PC-9 (cell line): ENCODE data around the gene SSR3. TPM values are rescaled to one million over a fixed set of nuclear protein-coding genes. Genes with fewer than 3 reads are reported as not detected.

ENCODE experiments used
- BruUV-seq: library from RNA; stranded (reverse); fragments of 400-500 nt; replicated peaks from 2 replicates; lab custom pipeline; 2021; lab: Mats Ljungman, UMichigan
- CTCF ChIA-PET: fragments of 300-600 bp; sonication (Branson Sonifier 250); formaldehyde crosslinking; loops from one replicate; lab custom pipeline; 2022; ENCODE audit warnings: antibody characterized with exemption; lab: Charles Lee
- POLR2A ChIA-PET: fragments of 300-600 bp; sonication (Branson Sonifier 250); formaldehyde crosslinking; loops from one replicate; lab custom pipeline; 2022; ENCODE audit warnings: antibody characterized with exemption; ENCODE audit not compliant: unreplicated experiment; lab: Charles Lee
- DNase-seq, 2 experiments: peaks; one replicate each; pipeline versions ENCODE4 v3.0.0 to v3.0.0-alpha.2; 2015 to 2022; ENCODE audit warnings: mixed read lengths in 1 of 2
- H2AFZ ChIP-seq: fragments of 200-600 bp; sonication (generic); 2 replicates; pipeline ENCODE4 v1.8.1; 2017; ENCODE audit warnings: antibody characterized with exemption
- H3F3A ChIP-seq: fragments of 200-600 bp; sonication (generic); 2 replicates; pipeline ENCODE4 v1.8.1; 2017; ENCODE audit warnings: antibody characterized with exemption, mild to moderate bottlenecking, low read depth; ENCODE audit not compliant: insufficient read depth
- H3K27ac ChIP-seq: fragments of 200-600 bp; sonication (generic); 2 replicates; pipeline ENCODE4 v1.6.1; 2016; ENCODE audit warnings: mixed run types
- H3K27me3 ChIP-seq: fragments of 200-600 bp; sonication (generic); 2 replicates; pipeline ENCODE4 v1.6.1; 2016; ENCODE audit warnings: low read depth, mixed run types; ENCODE audit not compliant: insufficient read depth
- H3K36me3 ChIP-seq: fragments of 200-600 bp; sonication (generic); 2 replicates; pipeline ENCODE4 v1.6.1; 2016; ENCODE audit warnings: low read depth, mixed run types
- H3K4me1 ChIP-seq: fragments of 200-600 bp; sonication (generic); replicated peaks from 2 replicates; pipeline ENCODE4 v1.6.1; 2016; ENCODE audit warnings: mixed run types; ENCODE audit not compliant: insufficient read depth
- H3K4me2 ChIP-seq: fragments of 200-600 bp; sonication (generic); 2 replicates; pipeline ENCODE4 v1.6.1; 2017; ENCODE audit warnings: mixed run types
- H3K4me3 ChIP-seq: fragments of 200-600 bp; sonication (generic); 2 replicates; pipeline ENCODE4 v1.6.1; 2016; ENCODE audit warnings: mixed run types
- H3K79me2 ChIP-seq: fragments of 200-600 bp; sonication (generic); 2 replicates; pipeline ENCODE4 v1.6.1; 2017; ENCODE audit warnings: low read depth, mixed run types
- H3K9me2 ChIP-seq: fragments of 200-600 bp; sonication (generic); 2 replicates; pipeline ENCODE4 v1.8.1; 2017; ENCODE audit warnings: mild to moderate bottlenecking; ENCODE audit not compliant: insufficient read depth
- H3K9me3 ChIP-seq: fragments of 200-600 bp; sonication (generic); 2 replicates; pipeline ENCODE4 v1.8.1; 2016; ENCODE audit warnings: low read depth; ENCODE audit not compliant: insufficient read depth
- H4K20me1 ChIP-seq: fragments of 200-600 bp; sonication (generic); 2 replicates; pipeline ENCODE4 v1.8.1; 2017; ENCODE audit not compliant: insufficient read depth
- EZH2 ChIP-seq: fragments of 200-600 bp; sonication (generic); IDR thresholded peaks from 2 replicates; pipeline ENCODE4 v1.8.0; 2017; ENCODE audit warnings: antibody characterized with exemption, low read depth
- intact Hi-C: fragments of 100-400 bp; cut with micrococcal nuclease; formaldehyde crosslinking; loops from one replicate; pipeline ENCODE4 v1.10.0; 2022; ENCODE audit not compliant: unreplicated experiment
- total RNA-seq: library from RNA; stranded (reverse); gene quantifications from 2 replicates; pipeline ENCODE4 v1.2.3, GENCODE V29; 2021
- TF ChIP-seq, protein P1 (sequence below): fragments of 200-600 bp; sonication (generic); conservative IDR thresholded peaks from 2 replicates; pipeline ENCODE4 v1.6.1; 2017; ENCODE audit warnings: mixed run types, antibody characterized with exemption, mild to moderate bottlenecking, moderate library complexity

The SSR3 gene
- total RNA-seq, 1 experiment from 2014 or later = 152 TPM

DNA sequence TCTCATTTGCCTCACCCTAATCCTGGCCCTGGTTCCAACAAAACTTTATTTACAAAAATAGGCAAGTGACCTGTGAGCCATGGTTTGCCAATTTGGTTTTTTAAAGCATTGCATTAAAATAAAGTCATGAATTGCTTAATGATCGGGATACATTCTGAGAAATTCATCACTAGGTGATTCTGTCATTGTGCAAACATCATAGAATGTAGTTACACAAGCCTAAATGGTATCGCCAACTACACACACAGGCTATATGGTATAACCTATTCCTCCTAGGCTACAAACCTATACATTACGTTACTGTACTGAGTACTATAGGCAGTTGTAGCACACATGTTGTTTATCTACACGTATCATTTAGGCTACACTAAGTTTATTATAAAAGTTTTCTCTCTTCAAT lies 45.9 kb upstream of the SSR3 start:
- peaks cover 31% of the 10 kb centered on the region for H3K4me1 ChIP-seq
- no peaks in the 10 kb centered on the region for H4K20me1 ChIP-seq
- H3K36me3 ChIP-seq = no peaks in the 10 kb centered on the region
- no peak overlapping the region for H3K27ac ChIP-seq
- no peaks in the 10 kb centered on the region for H3K9me3 ChIP-seq
- intact Hi-C loops = no loop called here
- BruUV-seq = no TSS peak
- TF ChIP-seq, protein P1, sequence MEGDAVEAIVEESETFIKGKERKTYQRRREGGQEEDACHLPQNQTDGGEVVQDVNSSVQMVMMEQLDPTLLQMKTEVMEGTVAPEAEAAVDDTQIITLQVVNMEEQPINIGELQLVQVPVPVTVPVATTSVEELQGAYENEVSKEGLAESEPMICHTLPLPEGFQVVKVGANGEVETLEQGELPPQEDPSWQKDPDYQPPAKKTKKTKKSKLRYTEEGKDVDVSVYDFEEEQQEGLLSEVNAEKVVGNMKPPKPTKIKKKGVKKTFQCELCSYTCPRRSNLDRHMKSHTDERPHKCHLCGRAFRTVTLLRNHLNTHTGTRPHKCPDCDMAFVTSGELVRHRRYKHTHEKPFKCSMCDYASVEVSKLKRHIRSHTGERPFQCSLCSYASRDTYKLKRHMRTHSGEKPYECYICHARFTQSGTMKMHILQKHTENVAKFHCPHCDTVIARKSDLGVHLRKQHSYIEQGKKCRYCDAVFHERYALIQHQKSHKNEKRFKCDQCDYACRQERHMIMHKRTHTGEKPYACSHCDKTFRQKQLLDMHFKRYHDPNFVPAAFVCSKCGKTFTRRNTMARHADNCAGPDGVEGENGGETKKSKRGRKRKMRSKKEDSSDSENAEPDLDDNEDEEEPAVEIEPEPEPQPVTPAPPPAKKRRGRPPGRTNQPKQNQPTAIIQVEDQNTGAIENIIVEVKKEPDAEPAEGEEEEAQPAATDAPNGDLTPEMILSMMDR = no peak
- TF ChIP-seq EZH2 = no peak
- H3K4me3 ChIP-seq = no peak overlapping the region
- H2AFZ ChIP-seq = no peak overlapping the region
- ChIA-PET POLR2A (interaction anchor here (0.6 to 0.7 kb wide), 3 partner anchors 37 to 114 kb away, joined by 3 to 4 read pairs (median 4); no protein-coding TSS in a partner anchor), CTCF (no interaction called here)
- peaks cover 6% of the 10 kb centered on the region for H3F3A ChIP-seq
- H3K9me2 ChIP-seq = no peaks in the 10 kb centered on the region
- H3K4me2 ChIP-seq = no peak overlapping the region
- H3K79me2 ChIP-seq = no peaks in the 10 kb centered on the region
- H3K27me3 ChIP-seq = no peaks in the 10 kb centered on the region
- no peak for DNase-seq

DNA sequence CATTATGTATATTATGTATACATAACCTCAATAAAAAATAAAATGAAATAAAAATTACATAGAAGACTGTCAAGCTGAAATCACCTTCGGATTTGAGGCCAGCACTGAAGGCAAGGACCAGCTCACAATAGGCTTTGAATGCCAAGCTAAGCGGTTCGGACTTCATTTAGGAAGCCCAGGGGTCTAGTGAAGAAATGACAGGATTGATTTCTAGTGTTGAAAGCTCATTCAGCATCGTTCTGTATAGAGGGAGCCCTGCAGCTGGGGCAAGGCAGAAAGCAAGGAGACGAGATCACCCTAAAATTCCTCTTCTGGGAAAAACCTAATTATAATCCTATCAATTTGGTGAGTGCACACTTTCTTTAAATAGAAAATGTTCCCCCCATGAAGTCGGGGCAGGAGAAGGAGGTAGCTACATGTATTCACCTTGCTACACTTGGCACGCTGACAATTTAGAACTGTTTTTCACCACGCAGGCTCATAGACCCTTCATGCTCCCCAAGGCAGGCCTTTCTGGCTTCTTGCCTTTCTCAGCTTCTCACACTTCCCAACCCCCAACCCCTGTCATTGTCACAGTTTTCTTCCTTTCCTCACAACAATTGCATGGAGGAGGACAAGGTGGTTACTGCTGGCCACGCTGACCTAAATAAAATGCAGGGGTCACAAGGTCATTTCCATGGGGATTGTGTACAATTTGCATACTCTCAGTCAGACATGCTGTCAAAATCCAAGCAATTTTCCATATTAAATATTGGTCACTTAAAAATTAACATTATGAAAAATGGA lies 44.4 kb upstream of the SSR3 start:
- no peaks in the 10 kb centered on the region for H3K9me2 ChIP-seq
- H3K27me3 ChIP-seq = no peaks in the 10 kb centered on the region
- H3K36me3 ChIP-seq = no peaks in the 10 kb centered on the region
- peaks cover 17% of the 10 kb centered on the region; the same call in 1 of the 2 replicates for H3K4me1 ChIP-seq
- POLR2A ChIA-PET = no interaction called here
- BruUV-seq = no TSS peak
- no peaks in the 10 kb centered on the region for H4K20me1 ChIP-seq
- H3K79me2 ChIP-seq = no peaks in the 10 kb centered on the region
- no peak overlapping the region for H3K27ac ChIP-seq
- H3K9me3 ChIP-seq = no peaks in the 10 kb centered on the region
- TF ChIP-seq, protein P1 = no peak
- DNase-seq = no peak
- intact Hi-C loops = no loop called here
- H3K4me3 ChIP-seq = no peak overlapping the region
- no peak overlapping the region for H2AFZ ChIP-seq
- CTCF ChIA-PET = no interaction called here
- no peak overlapping the region for H3K4me2 ChIP-seq
- no peaks in the 10 kb centered on the region; the same call in 1 of the 2 replicates for H3F3A ChIP-seq

DNA sequence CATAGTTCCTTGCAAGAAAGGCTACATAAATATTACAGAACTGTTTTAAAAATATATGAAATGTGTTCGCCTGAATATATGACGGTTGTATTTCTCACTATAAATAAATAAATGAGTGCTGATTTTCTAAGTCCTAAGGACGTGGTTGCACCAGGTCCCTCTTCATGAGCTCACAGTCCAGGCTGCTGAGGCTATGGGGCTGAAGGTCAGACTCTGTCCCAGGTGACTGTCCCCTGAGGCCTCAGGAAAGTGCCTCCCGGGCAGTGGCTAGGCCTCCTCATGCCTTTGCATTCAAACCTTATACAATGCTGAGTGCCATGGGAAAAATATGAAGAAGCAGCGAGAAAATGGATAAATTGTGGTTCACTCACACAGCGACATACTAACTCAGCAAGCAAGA lies 43.5 kb upstream of the SSR3 start:
- H3K4me1 ChIP-seq = peaks cover 17% of the 10 kb centered on the region; the same call in 1 of the 2 replicates
- ChIA-PET CTCF (no interaction called here), POLR2A (no interaction called here)
- H3K36me3 ChIP-seq = no peaks in the 10 kb centered on the region
- no peak overlapping the region for H2AFZ ChIP-seq
- H3K9me2 ChIP-seq = no peaks in the 10 kb centered on the region
- H4K20me1 ChIP-seq = no peaks in the 10 kb centered on the region
- H3K4me2 ChIP-seq = no peak overlapping the region
- no peaks in the 10 kb centered on the region for H3K79me2 ChIP-seq
- no peak overlapping the region for H3K4me3 ChIP-seq
- H3F3A ChIP-seq = no peaks in the 10 kb centered on the region; the same call in 1 of the 2 replicates
- no peak for DNase-seq
- intact Hi-C loops = no loop called here
- TF ChIP-seq, protein P1 = no peak
- no peak for TF ChIP-seq EZH2
- H3K9me3 ChIP-seq = no peaks in the 10 kb centered on the region
- no peaks in the 10 kb centered on the region for H3K27me3 ChIP-seq
- BruUV-seq = no TSS peak
- H3K27ac ChIP-seq = no peak overlapping the region
